Caco-2 (cell line): ENCODE data around the gene MIF4GD. TPM values are rescaled to one million over a fixed set of nuclear protein-coding genes. Genes with fewer than 3 reads are reported as not detected.

Experiments
- BruUV-seq: library from RNA; stranded (reverse); fragments of 400-500 nt; replicated peaks from 2 replicates; lab custom pipeline; 2021; lab: Mats Ljungman, UMichigan
- CTCF ChIA-PET: fragments of 300-600 bp; sonication (Branson Sonifier 250); formaldehyde crosslinking; loops from one replicate; lab custom pipeline; 2022; ENCODE audit warnings: antibody characterized with exemption; lab: Charles Lee
- POLR2A ChIA-PET: fragments of 300-600 bp; sonication (Branson Sonifier 250); formaldehyde crosslinking; loops from one replicate; lab custom pipeline; 2022; ENCODE audit warnings: antibody characterized with exemption; lab: Charles Lee
- DNase-seq, 2 experiments: peaks; one replicate each; pipeline versions ENCODE4 v3.0.0 to v3.0.0-alpha.2; 2020 to 2022
- H3K27me3 ChIP-seq: replicated peaks from 2 replicates; pipeline ENCODE4 v1.6.0; 2011; ENCODE audit warnings: low read length; ENCODE audit not compliant: control insufficient read depth, insufficient read depth
- H3K36me3 ChIP-seq: 2 replicates; pipeline ENCODE4 v1.5.1; 2011; ENCODE audit warnings: low read length; ENCODE audit not compliant: control insufficient read depth, insufficient read depth
- H3K4me1 ChIP-seq: fragments of 250-450 bp; sonication (Bioruptor Pico); 2 replicates; pipeline ENCODE4 v1.5.1; 2020; ENCODE audit warnings: mild to moderate bottlenecking
- H3K4me3 ChIP-seq: 2 replicates; pipeline ENCODE4 v1.5.1; 2011; ENCODE audit warnings: low read depth, mild to moderate bottlenecking, control low read depth, low read length
- H3K9me3 ChIP-seq: fragments of 250-450 bp; sonication (Bioruptor Pico); 2 replicates; pipeline ENCODE4 v1.5.1; 2020; ENCODE audit warnings: mild to moderate bottlenecking, moderate library complexity
- H3K27ac Mint-ChIP-seq: one replicate; pipeline ENCODE4 v1.8.0; 2022; ENCODE audit warnings: mixed read lengths; ENCODE audit not compliant: unreplicated experiment
- H3K27me3 Mint-ChIP-seq: one replicate; pipeline ENCODE4 v1.8.0; 2022; ENCODE audit warnings: mixed read lengths; ENCODE audit not compliant: insufficient read depth, unreplicated experiment
- H3K36me3 Mint-ChIP-seq: one replicate; pipeline ENCODE4 v1.8.0; 2022; ENCODE audit warnings: mild to moderate bottlenecking, mixed read lengths; ENCODE audit not compliant: insufficient read depth, unreplicated experiment
- H3K4me1 Mint-ChIP-seq: one replicate; pipeline ENCODE4 v1.8.0; 2022; ENCODE audit warnings: low read depth, mixed read lengths; ENCODE audit not compliant: unreplicated experiment
- H3K4me3 Mint-ChIP-seq: one replicate; pipeline ENCODE4 v1.8.0; 2022; ENCODE audit warnings: mild to moderate bottlenecking, moderate library complexity, mixed read lengths; ENCODE audit not compliant: unreplicated experiment
- H3K9me3 Mint-ChIP-seq: one replicate; pipeline ENCODE4 v1.8.0; 2022; ENCODE audit warnings: mixed read lengths; ENCODE audit not compliant: unreplicated experiment
- CTCF ChIP-seq, 2 experiments: fragments of 200-600 bp in 1 of 2; IDR thresholded peaks; 1 replicate in 1 of 2; 2 replicates in 1 of 2; pipeline versions ENCODE4 v1.5.1 to v1.8.0; 2011 to 2022; ENCODE audit warnings: antibody characterized with exemption in 1 of 2, control low read depth in 1 of 2, inconsistent platforms in 1 of 2, low read depth in 1 of 2, low read length in 1 of 2, mild to moderate bottlenecking in 1 of 2, moderate library complexity in 1 of 2; ENCODE audit not compliant: insufficient read depth in 1 of 2, severe bottlenecking in 1 of 2, unreplicated experiment in 1 of 2
- intact Hi-C: fragments of 100-400 bp; cut with micrococcal nuclease; formaldehyde crosslinking; loops from one replicate; pipeline ENCODE4 v1.10.0; 2022; ENCODE audit not compliant: unreplicated experiment
- total RNA-seq: library from RNA; stranded (reverse); gene quantifications from 2 replicates; pipeline ENCODE4 v1.2.3, GENCODE V29; 2022

Gene MIF4GD
- total RNA-seq, 1 experiment from 2014 or later = 27.3 TPM

- CTCF ChIA-PET = no interaction called here
- Mint-ChIP-seq H3K4me1 (peaks cover 19% of the 10 kb centered on the region), H3K27ac (peak overlapping the region; percentile 81), H3K9me3 (no peaks in the 10 kb centered on the region), H3K4me3 (no peak overlapping the region), H3K36me3 (peaks cover 92% of the 10 kb centered on the region), H3K27me3 (no peaks in the 10 kb centered on the region)
- peaks cover 16% of the 10 kb centered on the region for H3K4me1 ChIP-seq
- POLR2A ChIA-PET = no interaction called here
- intact Hi-C loops = loop anchor here (1.0 kb wide), 2 partner anchors 29 to 124 kb away; no protein-coding TSS in a partner anchor
- no peak overlapping the region for H3K4me3 ChIP-seq
- TSS peak; percentile 26 for BruUV-seq
- no peak for TF ChIP-seq CTCF (IDR thresholded peaks at IDR 0.05; ENCODE audit: insufficient read depth in 1 of 2, low read depth in 1 of 2, low read length in 1 of 2, severe bottlenecking in 1 of 2, unreplicated experiment in 1 of 2)
- H3K9me3 ChIP-seq = no peaks in the 10 kb centered on the region
- no peaks in the 10 kb centered on the region for H3K27me3 ChIP-seq
- no peak for DNase-seq
- H3K36me3 ChIP-seq = peaks cover 8% of the 10 kb centered on the region; the same call in 1 of the 2 replicates
These were observed 32.9 kb downstream of the MIF4GD start for GRCh38 chr17:75238020-75238580.

DNA sequence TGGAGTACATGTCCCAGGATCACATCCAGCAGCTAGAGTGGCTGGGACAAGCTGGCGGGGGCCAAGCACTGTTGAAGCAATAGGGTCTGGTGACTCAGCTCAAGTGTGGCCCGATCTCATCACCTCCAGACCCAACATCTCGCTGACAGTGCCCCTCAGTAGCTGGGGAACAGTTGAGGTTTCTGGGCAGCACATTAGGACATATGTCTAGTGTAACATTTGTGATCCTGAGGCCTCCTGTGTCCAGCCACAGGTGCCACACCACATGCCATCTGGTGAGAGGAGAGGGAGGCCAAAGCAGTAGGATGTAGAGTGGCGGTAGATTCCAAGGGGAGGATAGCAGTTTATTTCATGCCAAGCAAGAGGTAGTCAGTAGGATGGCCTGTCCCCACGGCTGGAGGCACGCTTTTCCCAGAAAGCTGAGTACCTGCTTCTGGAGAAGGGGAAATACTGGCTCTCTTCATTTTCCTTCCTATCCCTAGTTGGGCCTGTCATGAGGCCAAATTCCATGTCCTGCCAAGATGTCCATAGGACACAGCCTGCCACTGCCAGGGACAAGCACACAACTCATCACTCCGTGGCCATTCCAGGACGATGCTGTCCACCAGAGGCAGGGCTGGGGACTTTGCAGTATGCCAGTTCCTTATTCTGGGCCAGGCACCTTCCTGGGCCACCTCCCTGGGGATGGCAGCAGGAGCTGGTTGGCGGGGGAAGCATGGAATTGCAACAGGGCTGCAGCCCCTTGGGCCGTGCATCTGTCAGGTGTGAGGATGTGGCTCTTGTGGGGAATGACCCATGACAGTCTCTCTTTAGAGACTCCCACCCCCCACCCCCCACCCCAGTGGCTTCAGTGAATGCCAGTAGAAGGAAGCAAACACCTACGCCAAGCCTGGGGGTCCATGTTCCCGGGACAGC is 33.7 kb downstream of the MIF4GD start:
- no peaks in the 10 kb centered on the region for H3K27me3 Mint-ChIP-seq
- BruUV-seq = no TSS peak
- Histone ChIP-seq H3K4me3 (no peak overlapping the region), H3K4me1 (peaks cover 16% of the 10 kb centered on the region), H3K9me3 (no peaks in the 10 kb centered on the region), H3K27me3 (no peaks in the 10 kb centered on the region), H3K36me3 (peaks cover 10% of the 10 kb centered on the region; the same call in 1 of the 2 replicates)
- DNase-seq = no peak
- no peak overlapping the region for H3K4me3 Mint-ChIP-seq
- POLR2A ChIA-PET = no interaction called here
- intact Hi-C loops = loop anchor here (1.0 kb wide), 2 partner anchors 28 to 123 kb away; no protein-coding TSS in a partner anchor
- peak overlapping the region; percentile 65 for H3K27ac Mint-ChIP-seq
- no peak for TF ChIP-seq CTCF (IDR thresholded peaks at IDR 0.05; ENCODE audit: insufficient read depth in 1 of 2, low read depth in 1 of 2, low read length in 1 of 2, severe bottlenecking in 1 of 2, unreplicated experiment in 1 of 2)
- H3K9me3 Mint-ChIP-seq = no peaks in the 10 kb centered on the region
- H3K4me1 Mint-ChIP-seq = peaks cover 19% of the 10 kb centered on the region
- H3K36me3 Mint-ChIP-seq = peaks cover 98% of the 10 kb centered on the region
- CTCF ChIA-PET = interaction anchor here (0.7 kb wide), 1 partner anchor 168 kb away, joined by 3 read pairs; no protein-coding TSS in a partner anchor

DNA sequence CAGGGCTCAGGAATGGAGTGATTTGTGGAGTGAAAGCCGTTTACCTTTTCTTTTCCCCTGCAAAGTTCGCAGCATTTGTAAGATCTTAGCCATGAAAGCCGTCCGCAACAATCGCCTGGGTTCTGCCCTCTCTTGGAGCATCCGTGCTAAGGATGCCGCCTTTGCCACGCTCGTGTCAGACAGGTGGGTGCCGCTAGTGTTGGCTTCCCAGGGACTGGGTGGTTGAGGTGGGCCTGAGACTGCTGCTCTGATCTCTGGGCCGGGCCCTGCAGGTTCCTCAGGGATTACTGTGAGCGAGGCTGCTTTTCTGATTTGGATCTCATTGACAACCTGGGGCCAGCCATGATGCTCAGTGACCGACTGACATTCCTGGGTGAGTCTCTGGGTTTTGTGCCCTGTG is 38.2 kb downstream of the MIF4GD start:
- no peaks in the 10 kb centered on the region for H3K27me3 Mint-ChIP-seq
- ChIA-PET POLR2A (no interaction called here), CTCF (no interaction called here)
- no peak overlapping the region for H3K27ac Mint-ChIP-seq
- Histone ChIP-seq H3K4me1 (no peaks in the 10 kb centered on the region), H3K27me3 (no peaks in the 10 kb centered on the region), H3K4me3 (no peak overlapping the region), H3K9me3 (no peaks in the 10 kb centered on the region), H3K36me3 (peaks cover 8% of the 10 kb centered on the region)
- no peaks in the 10 kb centered on the region for H3K9me3 Mint-ChIP-seq
- intact Hi-C loops = no loop called here
- BruUV-seq = no TSS peak
- no peaks in the 10 kb centered on the region for H3K4me1 Mint-ChIP-seq
- DNase-seq = no peak
- no peak overlapping the region for H3K4me3 Mint-ChIP-seq
- peaks cover 96% of the 10 kb centered on the region for H3K36me3 Mint-ChIP-seq
- TF ChIP-seq CTCF (IDR thresholded peaks at IDR 0.05; ENCODE audit: insufficient read depth in 1 of 2, low read depth in 1 of 2, low read length in 1 of 2, severe bottlenecking in 1 of 2, unreplicated experiment in 1 of 2) = no peak
